Stimulated activated CD8-positive, alpha-beta memory T cell treated with anti-CD3 and anti-CD28 coated beads, Interleukin-4, amount 100 ng/mL, for 24 hours (primary cell): ENCODE measurements around the gene RERG.

ENCODE experiments used
- DNase-seq: peaks from one replicate; pipeline ENCODE4 v3.0.0-alpha.2; 2020; ENCODE audit warnings: low read depth

The RERG gene

DNA sequence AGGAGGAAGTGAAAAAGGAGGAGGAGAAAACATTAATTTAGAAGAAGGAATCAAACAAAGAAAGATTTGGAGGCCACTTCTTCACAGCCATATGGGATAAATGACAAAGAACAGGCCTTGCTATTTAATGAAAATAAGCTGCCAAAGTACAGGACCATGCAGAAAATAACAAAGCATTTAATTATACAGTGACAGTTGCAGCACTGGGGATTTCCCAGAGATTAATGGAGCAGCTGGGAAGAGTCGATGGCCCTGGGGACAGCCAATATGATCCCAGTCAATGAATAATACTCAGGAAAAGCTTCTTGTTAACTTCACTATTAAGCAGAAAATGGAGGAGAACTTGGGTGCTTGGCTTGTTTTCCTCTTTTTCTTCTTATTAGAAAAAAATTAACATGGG, 34.6 kb downstream of the RERG start:
- DNase-seq = no peak

DNA sequence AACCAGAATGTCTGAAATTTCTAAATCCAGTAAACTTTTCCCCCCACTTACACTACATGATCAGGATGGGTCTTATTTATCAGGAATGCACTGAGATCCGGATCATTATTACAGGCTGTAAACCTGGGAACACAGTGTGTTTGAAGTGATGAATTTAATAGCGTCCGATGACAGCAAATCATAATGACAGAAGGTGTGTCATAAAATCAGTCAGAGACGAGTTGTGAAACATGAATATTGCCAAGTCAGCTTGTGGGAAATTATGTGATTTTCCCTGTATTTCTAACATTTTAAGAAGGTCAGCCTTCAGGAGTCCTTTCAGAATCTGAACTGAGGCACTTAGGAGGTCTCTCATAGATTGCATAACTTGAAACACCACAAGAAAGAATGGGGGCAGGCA, 36.7 kb downstream of the RERG start:
- DNase-seq = no peak

GRCh38 chr12:15183821-15184220, 37.4 kb downstream of the RERG start:
- DNase-seq = no peak

DNA sequence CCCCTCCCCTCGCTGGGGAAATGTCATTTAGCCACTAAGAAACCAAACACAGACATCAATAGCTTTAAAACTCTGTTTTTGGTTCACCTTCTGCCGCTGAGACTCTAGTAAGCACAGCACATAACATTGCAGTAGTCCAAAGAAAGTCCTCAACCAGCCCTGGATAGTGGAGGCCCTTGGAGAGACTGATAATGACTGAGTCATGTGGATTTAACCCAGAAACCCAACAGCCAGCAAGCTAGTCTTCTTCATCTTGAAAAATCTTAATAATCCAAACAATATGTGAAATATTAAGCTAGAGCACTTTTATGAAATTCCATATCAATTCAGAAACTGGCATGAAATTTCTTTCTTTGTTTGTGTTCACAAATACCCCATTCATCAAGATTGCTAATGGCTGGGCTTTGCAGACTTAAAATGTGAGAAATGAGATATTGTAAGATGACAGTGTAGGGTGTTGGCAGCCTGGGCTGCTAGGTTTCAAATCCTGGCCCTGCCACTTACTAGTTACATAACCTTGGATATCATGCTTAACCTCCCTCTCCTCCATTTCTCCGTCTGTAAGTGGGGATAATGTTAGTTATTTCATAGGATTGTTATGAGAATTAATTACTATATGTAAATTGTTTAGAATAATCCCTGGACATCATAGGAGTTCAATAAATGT, 40.1 kb downstream of the RERG start:
- DNase-seq = no peak

DNA sequence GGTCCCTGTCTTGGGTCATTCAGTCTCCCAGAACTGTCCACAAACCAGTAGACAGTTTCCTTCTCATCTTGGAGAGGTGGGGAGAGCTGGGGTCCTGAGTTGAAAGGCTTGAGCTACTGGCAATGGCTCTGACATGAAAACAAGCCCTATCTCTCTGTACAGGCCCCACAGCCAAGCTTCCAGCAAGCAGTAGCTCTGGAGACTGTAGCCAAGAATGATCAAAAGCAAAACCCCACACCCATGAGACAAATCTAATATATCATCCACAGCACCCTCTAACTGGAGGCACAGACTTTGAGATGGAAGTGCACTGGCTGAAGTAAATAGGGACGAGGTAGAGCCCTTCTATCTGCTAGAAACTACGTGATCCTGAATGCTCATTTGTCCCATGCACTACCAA, 40.9 kb downstream of the RERG start:
- DNase-seq = no peak

- no peak for DNase-seq
Measured at GRCh38 chr12:15179672-15180071, 41.5 kb downstream of the RERG start.

DNA sequence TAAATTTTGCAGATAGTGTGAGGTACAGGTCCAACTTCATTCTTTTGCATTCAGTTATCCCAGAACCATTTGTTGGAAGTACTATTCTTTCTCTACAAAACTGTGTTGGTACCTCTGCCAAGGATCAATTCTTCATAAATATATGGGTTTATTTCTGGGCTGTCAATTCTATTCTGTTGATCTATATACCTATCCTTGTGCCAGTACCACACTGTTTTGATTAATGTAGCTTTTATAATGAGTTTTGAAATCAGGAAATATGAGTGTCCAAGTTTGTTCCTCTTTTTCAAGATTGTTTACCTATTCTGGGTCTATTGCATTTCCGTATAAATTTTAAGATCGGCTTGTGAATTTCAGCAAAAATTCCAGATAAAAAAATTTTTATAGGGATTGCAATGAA, 48.1 kb downstream of the RERG start:
- no peak for DNase-seq

DNA sequence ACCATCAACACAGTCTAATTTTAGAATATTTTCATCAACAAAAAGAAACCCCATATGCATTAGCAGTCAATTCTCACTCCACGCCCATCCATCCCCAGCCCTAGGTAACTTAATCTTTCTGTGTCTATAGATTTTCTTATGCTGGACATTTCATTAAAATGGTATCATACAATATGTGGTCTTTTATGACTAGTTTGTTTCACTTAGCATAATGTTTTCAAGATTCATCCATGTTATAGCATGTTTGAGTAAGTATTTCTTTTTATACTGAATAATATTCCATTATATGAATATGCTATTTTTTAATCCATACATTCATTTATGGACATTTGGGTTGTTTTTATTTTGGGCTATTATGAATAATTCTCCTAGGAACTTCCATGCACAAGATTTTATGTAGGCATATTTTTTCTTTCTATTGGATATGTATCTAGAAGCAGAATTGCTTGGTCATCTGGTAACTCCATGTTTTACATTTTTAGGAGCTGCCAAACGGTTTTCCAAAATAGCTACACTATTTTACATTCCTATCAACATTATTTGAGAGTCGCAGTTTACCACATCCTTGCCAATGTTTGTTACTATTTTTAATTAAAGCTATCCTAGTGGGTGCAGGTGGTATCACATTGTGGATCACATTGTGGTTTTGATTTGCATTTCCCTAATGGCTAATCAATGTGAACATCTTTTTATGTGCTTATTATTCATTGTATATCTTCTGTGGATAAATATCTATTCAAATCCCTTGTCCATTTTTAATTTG, 49.0 kb downstream of the RERG start:
- DNase-seq = no peak

- DNase-seq = no peak
Measured at GRCh38 chr12:15171012-15171655, 50.1 kb downstream of the RERG start.

GRCh38 chr12:15168026-15168678, 53.1 kb downstream of the RERG start:
- DNase-seq = no peak

- DNase-seq = no peak
Measured at GRCh38 chr12:15165012-15165659, 56.1 kb downstream of the RERG start.

GRCh38 chr12:15163030-15163976, 57.9 kb downstream of the RERG start:
- no peak for DNase-seq

DNA sequence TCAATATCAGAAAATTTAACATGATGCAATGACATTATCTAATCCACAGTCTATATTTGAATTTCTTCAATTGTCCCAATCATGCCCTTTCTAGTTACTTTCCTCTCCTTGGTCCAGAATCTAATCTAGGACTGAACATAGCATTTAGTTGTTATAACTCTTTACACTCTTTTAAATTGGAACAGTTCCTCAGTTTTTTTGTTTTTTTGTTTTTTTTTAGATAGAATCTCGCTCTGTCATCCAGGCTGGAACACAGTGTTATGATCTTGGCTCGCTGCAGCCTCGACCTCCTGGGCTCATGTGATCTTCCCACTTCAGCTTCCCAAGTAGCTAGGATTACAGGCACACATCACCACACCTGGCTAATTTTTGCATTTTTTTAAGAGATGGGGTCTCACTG, 63.1 kb downstream of the RERG start:
- no peak for DNase-seq

DNA sequence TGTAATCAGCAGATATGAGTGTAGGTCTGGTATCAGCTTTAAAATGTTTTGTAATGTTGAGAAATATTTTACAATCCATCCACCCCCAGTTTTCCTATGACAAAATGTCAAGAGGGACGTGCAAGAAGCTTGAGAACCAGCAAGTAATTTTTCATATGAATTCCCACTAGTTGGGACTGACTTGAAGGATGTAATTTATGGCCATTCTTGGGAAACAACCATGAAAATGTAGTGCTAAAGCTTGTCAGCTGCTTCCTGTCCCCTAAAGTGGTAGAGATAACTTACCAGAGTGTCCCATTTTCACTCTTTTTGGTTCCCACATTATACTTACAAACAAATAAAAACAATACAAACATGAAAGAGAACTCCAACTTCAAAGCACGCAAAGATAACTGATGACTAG, 63.9 kb downstream of the RERG start:
- DNase-seq = no peak

DNA sequence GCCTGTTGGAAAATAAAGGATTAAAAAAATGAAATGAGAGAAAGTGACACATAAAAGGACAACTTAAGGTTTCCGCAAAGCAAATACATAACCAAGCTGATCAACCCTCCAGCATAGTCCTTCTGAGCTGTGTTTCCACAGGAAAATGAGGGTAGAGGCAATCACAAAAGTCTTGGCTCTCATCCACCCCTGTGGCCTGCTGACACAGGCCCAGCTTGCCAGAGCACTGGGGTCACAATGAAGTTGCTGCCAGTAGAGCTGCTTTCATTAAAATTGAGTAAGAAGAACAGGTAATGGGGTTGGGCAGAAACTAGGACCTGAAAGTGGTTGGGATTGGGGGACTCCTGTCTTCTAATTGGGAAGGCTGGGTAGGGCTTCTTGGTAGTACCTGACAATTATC, 65.9 kb downstream of the RERG start:
- no peak for DNase-seq

GRCh38 chr12:15154103-15154502, 67.1 kb downstream of the RERG start:
- no peak for DNase-seq

GRCh38 chr12:15152868-15153267, 68.3 kb downstream of the RERG start:
- no peak for DNase-seq

GRCh38 chr12:15152456-15152855, 68.8 kb downstream of the RERG start:
- no peak for DNase-seq

DNA sequence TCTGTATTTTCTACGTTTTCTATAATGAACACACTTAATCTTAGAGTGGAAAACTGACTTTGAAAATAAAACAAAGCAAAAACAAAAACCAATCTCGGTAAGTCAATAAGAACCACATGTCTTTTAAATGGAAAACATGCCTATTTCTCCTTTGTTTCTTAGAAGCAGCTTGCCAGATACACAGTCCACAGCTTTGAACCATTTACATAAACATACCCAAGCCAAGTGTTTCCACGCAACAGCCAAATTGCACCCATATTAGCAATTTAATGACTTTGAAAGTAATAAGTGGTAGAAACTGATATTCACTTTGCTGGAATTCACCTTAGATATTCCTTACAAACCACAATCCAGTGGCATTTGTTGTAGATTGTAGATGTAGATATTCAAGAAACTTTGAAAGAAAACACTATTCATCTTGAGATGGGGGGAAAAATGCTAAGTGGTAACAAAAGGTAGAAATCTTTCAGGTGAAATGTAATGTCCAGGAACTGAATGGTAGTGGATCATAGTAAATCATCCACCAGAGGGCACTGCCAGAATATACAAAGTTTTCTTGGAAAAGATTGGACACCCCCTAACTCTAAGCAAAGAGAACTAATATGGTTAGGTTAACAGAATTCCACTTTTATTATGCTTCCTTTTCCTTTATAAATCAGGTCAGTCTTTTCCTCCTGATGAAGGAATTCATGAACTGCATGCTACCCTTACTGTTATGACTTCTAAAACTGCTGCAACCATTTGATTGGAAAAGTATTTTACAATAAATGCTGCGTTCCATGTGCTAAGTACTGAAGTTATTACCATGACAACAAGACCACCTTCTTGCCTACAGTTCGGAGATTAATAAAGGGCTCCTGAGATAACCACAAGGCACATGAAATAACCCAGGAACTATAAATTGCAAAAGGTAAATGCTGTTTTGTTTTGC, 69.8 kb downstream of the RERG start:
- DNase-seq = no peak

DNA sequence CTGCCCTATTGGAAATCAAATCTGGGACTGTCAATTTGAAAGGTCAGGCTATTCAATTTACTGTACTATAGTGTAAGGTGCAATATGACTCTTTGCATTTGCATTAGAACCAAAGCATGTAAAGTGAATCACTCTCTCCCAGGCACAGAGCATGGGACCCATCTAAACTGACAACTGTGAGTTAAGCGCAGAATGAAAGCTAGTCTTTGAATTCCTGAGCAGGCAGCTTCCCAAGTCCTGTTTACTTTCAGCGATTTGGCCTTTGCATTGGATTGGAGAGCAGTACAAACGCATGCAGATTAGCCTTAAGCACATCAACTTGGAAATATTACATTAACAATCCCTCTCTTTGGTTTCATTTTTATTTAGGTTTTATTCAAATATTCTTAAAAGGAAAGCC, 74.6 kb downstream of the RERG start:
- no peak for DNase-seq
